Testis (tissue), 3 donors: ENCODE data around the gene DPP9. TPM values are rescaled to one million over a fixed set of nuclear protein-coding genes. Genes with fewer than 3 reads are reported as not detected.

Experiments used
- DNase-seq: peaks from one replicate; pipeline ENCODE4 v3.0.0-alpha.2; 2019
- H3K27ac ChIP-seq, 2 donors: fragments of 200-600 bp; sonication (generic); one replicate each; pipeline ENCODE4 v1.5.1; 2019
- H3K27me3 ChIP-seq: fragments of 200-600 bp; sonication (generic); one replicate; pipeline ENCODE4 v1.5.1; 2019
- H3K36me3 ChIP-seq: fragments of 200-600 bp; sonication (generic); one replicate; pipeline ENCODE4 v1.5.1; 2017; ENCODE audit warnings: low read depth; ENCODE audit errors: missing control alignments
- H3K4me1 ChIP-seq: fragments of 200-600 bp; sonication (generic); one replicate; pipeline ENCODE4 v1.5.1; 2019
- H3K4me3 ChIP-seq, 2 donors: fragments of 200-600 bp; sonication (generic); one replicate each; pipeline ENCODE4 v1.5.1; 2017 to 2019
- H3K9me3 ChIP-seq: fragments of 200-600 bp; sonication (generic); one replicate; pipeline ENCODE4 v1.5.1; 2017
- CTCF ChIP-seq, 3 experiments: fragments of 450-650 bp in 2 of 3; fragments of 200-600 bp in 1 of 3; sonication (generic) in 1 of 3; IDR thresholded peaks; one replicate each; pipeline ENCODE4 v1.5.1; 2016 to 2019; ENCODE audit warnings: antibody characterized with exemption in 3 of 3, mild to moderate bottlenecking in 2 of 3, moderate library complexity in 1 of 3
- POLR2A ChIP-seq: fragments of 450-650 bp; IDR thresholded peaks from one replicate; pipeline ENCODE4 v1.6.1; 2017; ENCODE audit warnings: antibody characterized with exemption, mild to moderate bottlenecking, moderate library complexity
- WGBS, 2 donors: methylation state at CpG; one replicate each; pipeline ENCODE4 v1.1.5; 2018; 5-methylcytosine and 5-hydroxymethylcytosine counted together
- intact Hi-C: fragments of 100-400 bp; cut with DNase I; formaldehyde crosslinking; loops from one replicate; pipeline ENCODE4 v1.15.1; 2023; ENCODE audit warnings: low total_unique reads
- polyA plus RNA-seq: library from polyadenylated mRNA; stranded (reverse); fragments of 350-450 nt; fragmentation: Illumina TruSeq; extraction: RNeasy Lipid Tissue Mini Kit (QIAGEN cat#74804); gene quantifications from one replicate; pipeline ENCODE4 v1.2.3, GENCODE V29; 2014; ENCODE audit warnings: low read depth, low replicate concordance; ENCODE audit not compliant: insufficient read depth
- total RNA-seq, 2 donors: library from RNA; depleted of rRNA; stranded (reverse); fragments of >200 nt; gene quantifications; one replicate each; pipeline ENCODE4 v1.2.3, GENCODE V29; 2016

The DPP9 gene
- total and polyA plus RNA-seq, 3 donors from 2014 or later: 24.6 to 74.2 (median 65.1) TPM

- intact Hi-C loops: no loop called here
- H3K27me3 ChIP-seq: no peaks in the 10 kb centered on the region
- 95 to 98% methylated on average over 7 to 12 of the region's 12 CpGs for WGBS, 2 donors
- H3K4me1 ChIP-seq: peaks cover 8% of the 10 kb centered on the region
- no peaks in the 10 kb centered on the region for H3K36me3 ChIP-seq
- DNase-seq: no peak
- H3K4me3 ChIP-seq: no peak overlapping the region
- TF ChIP-seq CTCF (IDR thresholded peaks at IDR 0.05) (no peak), POLR2A (no peak)
- H3K27ac ChIP-seq: no peak overlapping the region
- H3K9me3 ChIP-seq: no peaks in the 10 kb centered on the region
Measured at GRCh38 chr19:4664642-4665041, 59.0 kb downstream of the DPP9 start.

GRCh38 chr19:4662812-4663211, 60.8 kb downstream of the DPP9 start:
- Histone ChIP-seq H3K4me3 (no peak overlapping the region), H3K9me3 (no peaks in the 10 kb centered on the region), H3K27ac (no peak overlapping the region), H3K4me1 (no peaks in the 10 kb centered on the region), H3K36me3 (no peaks in the 10 kb centered on the region), H3K27me3 (no peaks in the 10 kb centered on the region)
- TF ChIP-seq CTCF (IDR thresholded peaks at IDR 0.05) (no peak), POLR2A (no peak)
- intact Hi-C loops: no loop called here
- DNase-seq: no peak
- 79 to 94% methylated on average over 6 of the region's 6 CpGs for WGBS, 2 donors

GRCh38 chr19:4662020-4662695, 61.5 kb downstream of the DPP9 start:
- H3K4me3 ChIP-seq: no peak overlapping the region
- H3K4me1 ChIP-seq: no peaks in the 10 kb centered on the region
- 82 to 83% methylated on average over 14 to 20 of the region's 20 CpGs for WGBS, 2 donors
- no peak overlapping the region for H3K27ac ChIP-seq
- H3K27me3 ChIP-seq: no peaks in the 10 kb centered on the region
- TF ChIP-seq POLR2A (no peak), CTCF (IDR thresholded peaks at IDR 0.05) (no peak)
- no peaks in the 10 kb centered on the region for H3K36me3 ChIP-seq
- H3K9me3 ChIP-seq: no peaks in the 10 kb centered on the region
- DNase-seq: no peak
- intact Hi-C loops: no loop called here

GRCh38 chr19:4660993-4661392, 62.6 kb downstream of the DPP9 start:
- H3K36me3 ChIP-seq: no peaks in the 10 kb centered on the region
- no peak overlapping the region for H3K27ac ChIP-seq
- no peak for DNase-seq
- no peak overlapping the region for H3K4me3 ChIP-seq
- intact Hi-C loops: no loop called here
- TF ChIP-seq CTCF (IDR thresholded peaks at IDR 0.05) (no peak), POLR2A (no peak)
- 82 to 93% methylated on average over 4 of the region's 4 CpGs for WGBS, 2 donors
- no peaks in the 10 kb centered on the region for H3K9me3 ChIP-seq
- H3K4me1 ChIP-seq: no peaks in the 10 kb centered on the region
- no peaks in the 10 kb centered on the region for H3K27me3 ChIP-seq

GRCh38 chr19:4660181-4660791, 63.4 kb downstream of the DPP9 start:
- Histone ChIP-seq H3K4me1 (no peaks in the 10 kb centered on the region), H3K36me3 (no peaks in the 10 kb centered on the region), H3K27me3 (no peaks in the 10 kb centered on the region), H3K27ac (no peak overlapping the region), H3K9me3 (no peaks in the 10 kb centered on the region), H3K4me3 (no peak overlapping the region)
- TF ChIP-seq CTCF (IDR thresholded peaks at IDR 0.05): no peak
- no peak for TF ChIP-seq POLR2A
- intact Hi-C loops: no loop called here
- no peak for DNase-seq
- 91 to 97% methylated on average over 13 to 15 of the region's 15 CpGs for WGBS, 2 donors
